GM21528 (cell line): ENCODE data around the gene STAG1.
"Not testable (repeated sequence)": the region's sequence is repeated elsewhere in the genome, so short reads cannot be mapped to it uniquely, and the experiment has no call there.

Experiments used
- ATAC-seq: cut with Tn5 transposase; IDR thresholded peaks from one replicate; pipeline ENCODE4 v1.9.1; 2021; ENCODE audit warnings: mild to moderate bottlenecking, moderate library complexity; ENCODE audit not compliant: unreplicated experiment, low FRiP score

Gene STAG1

GRCh38 chr3:136346486-136346885, 405.7 kb downstream of the STAG1 start:
- no peak for ATAC-seq

- no peak for ATAC-seq
Observed at GRCh38 chr3:136343873-136344555, 408.2 kb downstream of the STAG1 start.

- no peak for ATAC-seq
Observed at GRCh38 chr3:136343446-136343845, 408.7 kb downstream of the STAG1 start.

GRCh38 chr3:136336329-136337100, 415.7 kb downstream of the STAG1 start:
- no peak for ATAC-seq

- not testable (repeated sequence) for ATAC-seq
Observed at GRCh38 chr3:136334726-136335125, 417.5 kb downstream of the STAG1 start.

GRCh38 chr3:136334209-136334608, 418.0 kb downstream of the STAG1 start:
- no peak for ATAC-seq

GRCh38 chr3:136332776-136333175, 419.4 kb downstream of the STAG1 start:
- ATAC-seq: no peak

GRCh38 chr3:136332302-136332701, 419.9 kb downstream of the STAG1 start:
- no peak for ATAC-seq

- no peak for ATAC-seq
Observed at GRCh38 chr3:136330900-136331299, 421.3 kb downstream of the STAG1 start.

GRCh38 chr3:136329593-136329992, 422.6 kb downstream of the STAG1 start:
- no peak for ATAC-seq

GRCh38 chr3:136327671-136328070, 424.5 kb downstream of the STAG1 start:
- no peak for ATAC-seq

- ATAC-seq: no peak
Observed at GRCh38 chr3:136326316-136326715, 425.9 kb downstream of the STAG1 start.

GRCh38 chr3:136311968-136312367, 440.2 kb downstream of the STAG1 start:
- no peak for ATAC-seq

GRCh38 chr3:136311261-136311660, 440.9 kb downstream of the STAG1 start:
- no peak for ATAC-seq

- no peak for ATAC-seq
Observed at GRCh38 chr3:136305879-136306278, 446.3 kb downstream of the STAG1 start.

GRCh38 chr3:136300444-136300843, 451.7 kb downstream of the STAG1 start:
- ATAC-seq: no peak

- ATAC-seq: no peak
Observed at GRCh38 chr3:136297826-136298225, 454.4 kb downstream of the STAG1 start.

GRCh38 chr3:136296960-136297359, 455.2 kb downstream of the STAG1 start:
- ATAC-seq: no peak

- no peak for ATAC-seq
Observed at GRCh38 chr3:136294176-136294575, 458.0 kb downstream of the STAG1 start.

GRCh38 chr3:136293279-136293678, 458.9 kb downstream of the STAG1 start:
- no peak for ATAC-seq

GRCh38 chr3:136292500-136292899, 459.7 kb downstream of the STAG1 start:
- no peak for ATAC-seq

- no peak for ATAC-seq
Observed at GRCh38 chr3:136291302-136291701, 460.9 kb downstream of the STAG1 start.
